HS-27A (cell line): ENCODE measurements around the gene RPH3AL.
"Not testable (repeated sequence)": the region's sequence is repeated elsewhere in the genome, so short reads cannot be mapped to it uniquely, and the experiment has no call there.

Experiments used
- DNase-seq: peaks from one replicate; pipeline ENCODE4 v3.0.0-alpha.2; 2012; ENCODE audit warnings: low read depth, missing footprints

Gene RPH3AL

DNA sequence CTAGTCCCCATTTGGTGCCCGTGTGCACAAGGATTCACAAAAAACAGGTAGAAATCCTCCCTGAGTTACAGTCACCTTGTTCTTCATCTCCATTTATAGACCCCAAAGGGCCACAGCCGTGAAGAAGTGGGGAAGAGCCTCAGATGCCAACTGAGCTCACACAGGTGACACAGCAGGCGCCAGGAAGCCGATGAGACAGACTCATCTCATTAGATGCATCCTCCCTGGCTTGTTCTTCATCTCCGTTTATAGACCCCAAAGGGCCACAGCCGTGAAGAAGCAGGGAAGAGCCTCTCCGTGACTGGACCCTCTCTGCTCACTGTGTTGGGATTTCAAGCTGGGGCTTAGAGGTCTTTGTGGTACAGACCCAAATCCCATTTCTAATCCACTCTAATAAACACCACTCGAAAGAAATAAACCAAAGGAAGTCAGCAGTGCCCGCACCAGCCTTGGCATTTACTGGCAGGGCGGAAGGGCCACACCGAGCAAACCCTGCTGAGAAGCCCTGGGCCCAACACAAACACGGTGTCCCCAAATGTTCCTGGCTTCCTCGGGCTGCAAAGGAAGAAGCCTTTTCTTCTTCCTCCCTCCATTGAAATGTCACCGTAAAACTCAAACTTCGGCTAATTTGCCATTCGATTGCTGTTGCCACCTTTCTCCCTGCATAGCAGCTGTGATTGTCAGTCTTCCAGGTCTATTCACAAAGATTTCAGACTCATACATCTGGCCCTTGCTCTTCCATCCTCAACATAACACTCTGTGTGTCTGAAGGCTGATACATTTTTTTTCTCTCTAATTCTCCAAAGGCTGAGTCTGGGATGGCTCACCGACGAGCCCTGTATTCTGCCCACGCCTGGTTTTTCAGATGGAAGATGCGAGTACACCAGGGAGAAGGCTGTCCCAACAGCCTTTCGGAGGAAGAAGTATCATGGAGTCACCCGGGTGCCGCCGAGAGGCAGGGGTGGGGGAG lies 126.2 kb downstream of the RPH3AL start:
- DNase-seq, result no peak

DNA sequence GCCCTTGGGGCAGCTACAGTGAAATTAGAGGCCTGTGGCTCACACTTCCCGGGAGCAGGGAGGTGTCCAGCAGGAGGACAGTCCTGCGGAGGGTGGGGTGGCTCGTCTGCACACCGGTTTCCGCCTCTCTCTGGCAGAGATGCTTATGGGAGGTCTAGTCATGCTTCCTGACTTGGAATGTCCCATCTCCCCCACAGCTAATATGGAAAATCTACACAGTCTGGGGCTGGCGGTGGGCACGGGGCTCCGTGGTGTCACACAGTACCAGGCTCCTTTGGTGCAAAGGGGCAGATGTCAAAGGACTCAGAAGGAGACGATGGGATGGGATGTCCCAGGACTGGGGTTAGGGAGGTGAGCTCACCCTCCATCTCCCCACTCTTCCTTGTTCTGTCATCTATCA lies 127.1 kb downstream of the RPH3AL start:
- DNase-seq, result no peak

DNA sequence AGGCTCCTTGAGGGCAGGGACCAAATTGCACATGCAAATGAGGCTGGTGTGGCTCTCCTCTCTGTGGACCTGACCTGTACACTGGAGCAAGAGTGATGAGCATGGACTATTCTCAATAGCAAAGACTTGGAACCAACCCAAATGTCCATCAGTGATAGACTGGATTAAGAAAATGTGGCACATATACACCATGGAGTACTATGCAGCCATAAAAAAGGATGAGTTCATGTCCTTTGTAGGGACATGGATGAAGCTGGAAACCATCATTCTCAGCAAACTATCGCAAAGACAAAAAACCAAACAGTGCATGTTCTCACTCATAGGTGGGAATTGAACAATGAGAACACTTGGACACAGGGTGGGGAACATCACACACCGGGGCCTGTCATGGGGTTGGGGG lies 128.0 kb downstream of the RPH3AL start:
- not testable (repeated sequence) for DNase-seq

DNA sequence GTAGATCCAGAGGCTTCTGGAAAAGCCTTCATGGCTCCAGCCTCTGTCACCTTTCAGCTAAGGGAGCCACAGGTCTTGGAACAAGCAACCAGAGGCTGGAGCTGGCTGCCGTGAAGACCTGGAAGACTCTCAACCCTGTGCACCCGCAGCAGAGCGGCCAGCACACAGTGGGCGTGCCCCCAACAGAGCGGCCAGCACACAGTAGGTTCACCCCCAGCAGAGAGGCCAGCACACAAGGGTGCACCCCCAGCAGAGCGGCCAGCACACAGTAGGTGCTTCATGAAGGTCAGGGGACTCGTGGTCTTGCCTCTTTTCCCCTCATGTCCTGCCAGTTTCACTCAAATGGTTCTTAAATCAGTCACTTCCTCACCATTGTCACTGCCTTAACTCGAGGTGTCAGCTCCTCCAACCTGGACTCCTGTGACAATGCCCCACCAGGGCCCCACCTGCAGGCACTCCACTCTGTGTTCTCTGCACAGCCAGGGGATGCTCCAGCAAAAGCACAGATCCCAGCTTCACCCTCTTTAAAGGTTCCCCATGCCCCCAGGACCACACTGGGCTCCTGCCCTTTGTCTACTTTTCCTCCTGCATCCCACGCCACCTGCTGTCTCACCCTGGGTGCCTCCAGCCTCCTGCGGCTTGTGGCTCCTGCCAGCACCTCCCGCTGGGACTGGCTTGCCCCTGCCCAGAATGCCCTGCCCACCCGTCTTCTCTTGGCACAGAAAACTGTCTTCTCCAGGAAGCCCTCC lies 128.7 kb downstream of the RPH3AL start:
- no peak for DNase-seq

DNA sequence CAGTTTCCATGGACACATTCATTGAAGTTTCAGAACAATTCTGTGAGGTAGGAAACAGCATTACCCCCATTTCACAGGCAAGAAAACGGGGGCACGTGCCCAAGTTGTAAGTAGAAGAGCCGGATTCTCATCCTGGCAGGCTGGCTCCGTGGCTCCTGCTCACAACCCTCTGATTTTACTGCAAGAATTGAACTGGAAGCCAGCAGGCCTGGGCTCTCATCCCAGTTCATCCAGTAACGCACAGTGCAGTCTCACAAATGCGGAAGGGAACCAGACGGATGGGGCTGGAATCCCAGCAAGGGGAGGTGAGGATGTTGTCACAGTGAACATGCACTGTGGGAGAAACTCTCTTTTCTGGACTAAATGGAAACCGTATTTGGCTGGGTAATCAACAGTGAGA lies 130.4 kb downstream of the RPH3AL start:
- DNase-seq, result no peak

DNA sequence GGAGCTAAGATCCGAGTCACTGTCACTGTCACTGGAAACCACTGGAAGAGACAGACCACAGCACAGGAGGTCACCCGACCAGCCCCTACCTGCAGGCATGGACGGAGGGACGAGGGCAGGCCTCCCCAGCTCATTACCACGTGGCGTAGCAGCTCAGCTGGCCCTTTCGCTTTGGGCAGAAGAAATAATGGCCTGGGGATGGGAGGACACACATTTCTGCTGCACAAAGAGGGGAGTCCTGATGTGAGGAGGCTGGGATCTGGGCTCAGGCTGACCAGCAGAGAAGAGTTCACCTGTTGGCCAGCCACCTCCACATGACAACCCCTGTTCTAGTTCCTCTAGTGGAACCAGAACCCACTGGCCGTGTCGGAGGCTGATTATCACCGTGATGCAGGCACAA lies 132.9 kb downstream of the RPH3AL start:
- DNase-seq, result no peak

DNA sequence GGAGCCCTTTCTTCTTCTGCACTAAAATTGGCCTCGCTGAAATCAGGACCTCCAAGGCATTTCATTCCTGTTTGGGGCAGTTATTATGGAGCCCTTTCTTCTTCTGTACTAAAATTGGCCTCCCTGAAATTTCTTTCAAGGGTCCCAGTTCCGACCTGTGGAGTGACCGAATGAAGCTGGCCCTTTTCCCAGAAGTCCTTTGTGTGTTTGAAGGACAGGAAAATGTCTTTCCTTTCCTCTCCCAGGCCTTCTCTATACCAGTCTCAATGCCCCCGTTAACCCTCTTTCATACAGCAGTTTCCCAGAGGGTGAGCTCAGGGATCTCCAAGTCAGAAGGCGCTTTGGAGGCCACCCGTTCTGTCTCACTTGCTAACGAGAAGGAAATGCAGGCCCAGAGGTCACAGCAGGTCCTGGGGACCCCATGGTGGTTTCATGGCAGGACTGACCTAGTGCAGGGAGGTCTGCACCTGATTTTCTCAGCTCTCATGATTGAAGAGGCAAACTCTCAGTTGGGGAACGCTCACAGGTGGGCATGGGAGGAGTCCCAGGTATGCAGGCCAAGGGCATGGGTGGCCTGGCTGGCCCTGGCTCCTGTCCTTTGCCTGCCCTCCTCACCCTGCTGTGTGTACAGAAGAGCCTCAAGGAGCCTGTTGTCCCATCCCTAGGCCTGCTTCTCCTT lies 134.0 kb downstream of the RPH3AL start:
- DNase-seq, result no peak

DNA sequence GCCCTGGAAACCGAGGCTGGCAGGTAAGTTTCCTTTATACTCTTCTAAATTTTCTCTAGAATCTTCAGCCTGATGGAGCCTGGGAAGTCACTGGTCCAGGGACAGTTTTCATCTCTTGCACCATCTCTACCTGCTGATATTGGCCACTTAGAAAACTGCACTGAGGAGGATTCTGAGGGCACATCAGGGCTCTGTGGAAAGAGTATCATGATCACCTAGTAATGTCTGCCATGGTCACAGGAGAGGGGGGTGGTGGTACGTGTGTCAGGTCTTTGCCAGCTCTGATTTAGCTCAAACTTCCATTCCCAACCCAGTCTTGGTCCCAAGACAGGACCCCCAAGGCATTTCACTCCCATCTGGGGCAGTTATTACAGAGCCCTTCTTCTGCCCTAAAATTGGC lies 136.0 kb downstream of the RPH3AL start:
- DNase-seq, result no peak

DNA sequence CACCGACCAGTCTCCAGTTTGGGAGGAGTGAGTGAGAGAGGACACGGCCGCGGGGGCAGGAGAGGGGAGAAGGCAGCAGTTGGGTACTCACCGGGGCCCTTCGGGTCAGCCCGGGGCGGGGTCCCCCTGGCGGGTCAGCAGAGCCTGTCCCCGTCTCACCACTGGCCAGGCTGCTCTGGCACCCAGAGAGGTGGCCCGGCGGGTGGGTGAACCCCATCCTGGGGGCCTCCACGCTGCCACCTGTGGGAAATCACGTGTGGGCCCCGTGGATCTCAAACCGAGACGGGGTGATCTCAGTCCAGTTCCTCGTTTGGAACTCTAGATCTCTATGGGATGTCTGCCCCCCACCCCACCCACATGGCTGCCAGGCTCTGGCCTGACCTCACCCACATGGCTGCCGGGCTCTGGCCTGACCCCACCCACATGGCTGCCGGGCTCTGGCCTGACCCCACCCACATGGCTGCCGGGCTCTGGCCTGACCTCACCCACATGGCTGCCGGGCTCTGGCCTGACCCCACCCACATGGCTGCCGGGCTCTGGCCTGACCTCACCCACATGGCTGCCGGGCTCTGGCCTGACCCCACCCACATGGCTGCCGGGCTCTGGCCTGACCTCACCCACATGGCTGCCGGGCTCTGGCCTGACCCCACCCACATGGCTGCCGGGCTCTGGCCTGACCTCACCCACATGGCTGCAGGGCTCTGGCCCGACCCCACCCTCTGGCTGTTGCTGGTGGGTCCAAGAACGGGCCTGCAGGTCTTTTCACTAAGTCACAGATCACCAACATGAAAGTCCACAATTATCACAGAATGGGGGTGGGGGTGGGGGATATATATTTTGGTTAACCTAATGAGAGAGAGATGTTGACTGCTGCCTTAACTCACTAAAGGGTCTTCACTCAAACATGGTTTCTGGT lies 136.8 kb downstream of the RPH3AL start:
- not testable (repeated sequence) for DNase-seq

DNA sequence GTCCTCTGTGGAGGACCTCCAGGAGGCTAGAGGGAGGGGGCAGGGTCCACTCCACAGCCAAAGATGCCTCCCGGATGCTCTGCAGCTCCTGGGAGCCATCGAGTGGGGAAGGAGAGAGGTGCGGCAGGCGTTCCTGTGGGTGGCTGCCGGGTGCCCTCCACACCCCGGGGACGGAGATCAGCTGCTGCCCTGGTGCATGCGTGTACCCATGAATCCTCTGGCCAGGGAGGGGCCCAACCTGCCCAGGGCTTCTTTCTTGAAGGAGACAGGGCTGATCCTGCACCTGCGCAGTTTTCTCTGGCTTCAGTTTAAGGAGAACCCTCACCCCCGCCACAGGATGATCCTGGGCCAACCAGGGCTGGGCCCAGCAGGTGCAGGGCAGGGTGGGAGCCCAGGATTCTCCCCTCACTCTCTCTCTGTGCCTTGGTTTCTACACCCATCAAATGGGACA lies 137.7 kb downstream of the RPH3AL start:
- no peak for DNase-seq

DNA sequence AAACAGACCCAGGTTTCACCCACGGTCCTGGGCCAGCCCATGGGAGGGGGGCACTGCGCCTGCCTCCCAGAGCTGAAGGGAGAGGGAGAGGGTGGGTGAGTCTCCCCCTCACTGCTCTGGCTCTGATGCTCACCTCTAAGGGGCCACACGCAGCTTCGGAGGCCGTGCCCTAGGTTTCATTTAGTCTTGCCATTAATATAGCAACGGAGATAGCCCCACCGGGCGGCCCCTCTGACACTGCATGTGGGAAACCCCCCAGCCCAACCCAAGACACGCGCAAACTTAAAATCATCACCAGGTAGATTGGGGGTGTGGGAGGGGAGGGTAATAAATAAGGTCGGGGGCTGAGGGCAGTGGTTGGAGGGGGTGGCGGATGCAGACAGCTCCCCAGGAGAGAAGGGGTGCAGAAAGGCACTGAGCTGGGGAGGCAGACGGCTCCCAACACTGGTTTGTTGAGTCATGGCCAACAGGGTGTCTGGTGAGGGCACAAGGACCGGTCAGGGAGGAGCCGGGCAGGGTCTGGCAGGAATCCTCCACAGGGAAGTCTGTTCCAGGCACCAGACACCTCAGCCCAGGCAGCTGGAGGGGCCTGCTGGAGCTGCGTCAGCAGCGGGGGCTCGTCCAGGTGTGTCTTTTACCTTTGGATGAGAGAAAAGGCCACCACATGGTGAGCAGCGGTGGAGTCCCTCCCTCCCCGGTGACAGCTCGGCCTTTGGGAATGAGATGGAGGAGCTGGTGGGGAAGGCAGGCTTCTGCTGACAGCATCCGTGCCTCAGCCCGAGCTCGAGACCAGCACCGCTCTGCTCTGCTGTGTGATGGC lies 139.1 kb downstream of the RPH3AL start:
- DNase-seq, result no peak

DNA sequence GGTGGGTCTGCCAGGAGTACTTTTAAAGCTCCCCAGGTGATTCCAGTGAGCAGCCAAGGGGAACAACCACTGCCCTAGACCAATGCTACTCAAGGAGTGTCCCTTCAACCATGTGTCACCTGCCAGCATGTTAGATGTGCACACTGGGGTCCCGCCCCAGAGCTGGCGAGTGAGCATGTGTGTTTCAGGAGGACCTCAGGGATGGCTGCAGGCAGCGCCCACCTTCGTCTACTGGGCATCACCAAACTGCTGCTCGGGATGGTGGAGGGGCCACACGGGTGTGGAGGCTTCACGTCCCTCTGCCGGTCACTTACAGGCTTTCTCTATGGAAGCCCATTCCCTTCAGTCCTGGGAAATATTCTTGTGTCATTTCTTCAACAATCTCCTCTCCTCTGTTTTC lies 142.2 kb downstream of the RPH3AL start:
- DNase-seq, result no peak

DNA sequence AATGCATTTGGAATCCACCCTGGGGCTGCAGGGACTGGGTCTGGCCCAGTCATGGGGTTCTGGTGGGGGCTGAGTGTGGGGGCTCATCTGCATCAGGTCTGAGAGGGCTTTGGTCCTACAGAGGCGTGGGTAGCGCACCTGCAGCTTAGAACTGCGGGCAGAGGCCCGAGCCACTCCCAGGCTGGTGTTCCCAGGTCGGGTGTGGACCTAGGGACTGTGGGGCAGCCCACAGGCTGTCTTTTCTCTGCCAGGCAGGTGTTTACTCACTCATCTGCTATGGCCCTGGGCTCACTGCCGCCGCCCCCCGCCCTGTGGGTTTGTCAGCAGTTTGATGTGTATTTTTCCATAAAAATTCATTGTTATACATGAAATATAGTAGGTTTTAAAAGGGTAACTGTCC lies 144.2 kb downstream of the RPH3AL start:
- DNase-seq, result no peak

DNA sequence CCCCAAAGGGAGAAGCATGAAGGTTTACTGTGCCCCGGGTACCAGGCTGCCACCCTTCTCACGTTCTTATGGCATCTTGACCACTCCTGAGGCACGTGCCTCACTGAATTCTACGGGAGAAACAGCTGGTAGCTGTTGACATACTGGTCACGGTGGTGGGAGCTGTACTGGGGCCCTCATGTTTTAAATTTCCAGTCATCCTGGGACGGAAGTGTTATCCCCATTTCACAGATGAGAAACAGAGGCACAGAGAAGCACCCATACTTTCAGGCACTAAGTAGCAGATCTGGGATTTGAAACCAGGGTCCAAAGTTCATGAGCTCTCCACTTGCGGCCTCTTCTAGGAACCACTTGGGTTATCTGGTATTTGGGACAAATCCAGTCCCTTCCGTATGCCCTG lies 144.8 kb downstream of the RPH3AL start:
- no peak for DNase-seq

DNA sequence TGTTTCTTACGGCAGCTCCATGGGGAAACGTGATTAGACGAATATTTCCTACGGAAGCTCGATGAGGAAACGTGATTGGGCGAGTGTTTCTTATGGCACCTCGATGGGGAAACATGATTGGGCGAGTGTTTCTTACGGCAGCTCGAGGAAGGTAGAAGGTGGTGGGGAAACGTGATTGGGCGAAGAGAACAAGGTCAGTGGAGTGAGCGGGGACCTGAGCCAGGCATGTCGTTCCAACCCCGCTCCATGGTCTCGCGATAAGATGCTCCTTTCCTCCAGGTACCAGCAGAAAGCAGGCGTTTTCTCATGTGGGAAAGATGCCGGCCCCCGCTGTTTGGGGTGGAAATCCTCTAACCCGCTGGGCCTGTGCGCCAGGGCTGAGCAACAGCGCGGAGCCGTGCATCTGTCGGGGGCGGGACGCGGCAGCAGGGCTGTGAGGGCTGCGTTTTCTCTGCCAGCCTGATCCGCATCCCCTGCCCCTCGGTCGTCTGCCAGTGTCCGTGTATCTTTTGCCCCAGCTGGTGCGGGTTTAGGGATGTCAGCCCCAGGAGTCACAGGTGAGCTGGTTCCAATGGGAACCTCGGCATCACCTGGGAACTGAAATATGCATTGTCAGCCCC lies 145.6 kb downstream of the RPH3AL start:
- no peak for DNase-seq

DNA sequence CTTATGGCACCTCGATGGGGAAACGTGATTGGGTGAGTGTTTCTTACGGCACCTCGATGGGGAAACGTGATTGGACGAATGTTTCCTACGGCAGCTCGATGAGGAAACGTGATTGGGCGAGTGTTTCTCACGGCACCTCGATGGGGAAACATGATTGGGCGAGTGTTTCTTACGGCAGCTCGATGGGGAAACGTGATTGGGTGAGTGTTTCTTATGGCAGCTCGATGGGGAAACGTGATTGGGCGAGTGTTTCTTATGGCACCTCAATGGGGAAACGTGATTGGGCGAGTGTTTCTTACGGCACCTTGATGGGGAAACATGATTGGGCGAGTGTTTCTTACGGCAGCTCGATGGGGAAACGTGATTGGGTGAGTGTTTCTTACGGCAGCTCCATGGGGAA lies 146.1 kb downstream of the RPH3AL start:
- DNase-seq, result not testable (repeated sequence)

DNA sequence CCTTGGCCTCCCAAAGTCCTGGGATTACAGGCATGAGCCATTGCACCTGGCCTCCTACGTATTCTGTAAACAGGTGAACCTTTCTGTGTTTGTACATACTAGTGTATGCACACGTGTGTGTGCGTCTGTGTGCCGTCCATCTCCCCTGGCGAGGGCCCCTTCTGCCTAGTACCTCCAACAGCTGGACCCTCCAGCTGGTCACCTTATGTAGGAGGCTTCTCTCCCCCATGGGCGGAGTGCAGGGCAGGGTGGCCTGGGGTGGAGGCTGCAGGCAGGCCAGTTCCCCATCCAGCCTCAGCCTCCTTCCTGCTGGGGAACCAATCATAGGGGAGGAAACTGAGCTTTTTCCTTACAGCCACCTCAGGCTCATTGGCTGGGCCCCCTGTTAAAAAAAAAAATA lies 146.8 kb downstream of the RPH3AL start:
- no peak for DNase-seq

DNA sequence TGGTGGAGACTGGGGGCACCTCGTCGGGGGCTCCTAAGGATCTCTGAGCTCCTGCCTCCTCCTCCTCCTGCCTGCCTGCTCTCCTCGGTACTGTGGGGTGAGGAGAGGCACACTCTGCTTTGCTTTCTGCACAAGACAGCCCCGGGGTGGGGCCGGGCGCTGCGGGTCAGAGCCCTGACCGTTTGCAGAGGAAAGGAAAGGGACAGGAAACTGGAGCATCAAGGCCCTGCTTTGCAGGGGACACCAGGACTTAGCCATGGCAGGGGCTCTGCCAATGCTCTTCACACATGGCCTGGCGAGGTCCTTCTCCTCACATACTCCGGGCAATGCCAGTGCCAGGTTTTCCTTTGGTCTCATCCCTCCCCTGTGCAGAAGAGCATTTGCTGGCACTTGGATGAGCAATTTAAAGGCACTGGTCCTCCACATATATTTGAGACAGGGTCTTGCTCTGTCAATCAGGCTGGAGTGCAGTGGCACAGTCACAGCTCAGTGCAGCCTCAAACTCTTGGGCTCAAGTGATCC lies 147.4 kb downstream of the RPH3AL start:
- no peak for DNase-seq

DNA sequence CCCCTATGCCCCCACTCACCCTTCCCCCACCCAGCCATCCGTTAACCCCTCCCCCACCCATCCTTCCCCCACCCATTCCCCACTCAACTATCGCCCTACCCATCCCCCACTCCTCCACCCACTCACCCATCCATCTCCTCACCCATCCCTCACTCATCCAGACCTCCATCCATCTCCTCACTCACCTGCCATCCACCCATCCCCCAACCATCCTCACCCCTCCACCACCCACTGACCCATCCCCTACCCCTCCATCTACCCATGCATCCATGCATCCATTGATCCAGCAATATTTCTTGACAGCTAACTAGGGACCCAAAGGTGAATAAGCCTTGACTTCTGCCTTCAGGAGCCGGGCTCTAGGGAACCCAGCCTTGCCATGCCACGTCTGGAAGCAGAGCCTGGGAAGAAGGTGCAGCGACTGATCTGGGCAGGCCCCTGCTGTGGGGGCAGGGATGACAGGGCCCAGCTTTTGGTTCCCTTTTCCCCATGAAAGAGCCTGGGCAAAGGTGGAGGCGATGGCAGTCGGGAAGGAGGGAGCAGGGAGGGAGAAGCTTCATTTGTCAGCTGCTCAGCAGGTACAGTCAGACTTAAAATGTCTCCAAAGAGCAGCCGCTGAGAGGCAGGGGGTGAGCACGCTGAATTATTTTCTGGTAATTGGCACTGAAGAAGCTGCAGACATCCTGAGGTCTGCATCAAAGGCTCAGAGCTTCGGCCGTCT lies 148.0 kb downstream of the RPH3AL start:
- no peak for DNase-seq
